Measurements from ENCODE around the gene CRYBG3. TPM values are rescaled to one million over a fixed set of nuclear protein-coding genes. Genes with fewer than 3 reads are reported as not detected.

The CRYBG3 gene
- polyA plus RNA-seq, 1 experiment, result 4.1 TPM

DNA sequence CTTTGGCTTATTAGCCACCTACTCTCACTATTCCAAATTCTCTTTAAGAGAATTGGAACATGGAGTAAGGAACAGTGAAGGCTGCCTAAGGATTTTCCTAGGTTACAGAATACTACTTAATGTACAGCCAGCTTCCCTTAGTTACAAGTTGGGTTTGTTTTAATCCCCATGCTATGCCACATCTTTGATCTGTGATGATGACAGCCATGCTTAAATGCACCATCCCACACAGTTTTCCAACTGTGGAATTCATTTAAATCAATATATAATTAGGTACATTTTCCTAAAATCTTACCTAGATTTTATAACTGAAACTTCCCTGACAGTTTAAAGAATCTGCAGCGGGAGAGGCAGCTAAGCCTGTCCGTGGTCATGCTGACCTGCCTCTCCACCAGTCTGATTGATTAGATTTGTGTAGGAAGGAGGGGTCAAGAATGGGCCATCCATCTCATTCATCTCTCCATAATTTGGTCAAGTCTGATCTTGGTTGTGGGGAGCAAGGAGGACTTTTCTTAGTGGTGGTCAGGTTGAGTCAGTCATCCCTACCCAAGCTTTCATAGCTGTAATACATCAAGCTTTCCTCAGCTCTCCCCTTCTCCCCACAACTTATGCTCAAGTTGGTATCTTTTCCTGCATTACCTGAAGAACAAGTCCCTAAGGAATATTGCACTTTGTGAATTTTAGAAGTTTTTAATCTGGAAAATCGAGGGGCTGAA lies 113.3 kb downstream of the CRYBG3 start:
- CTCF ChIA-PET, result interaction anchor here (0.9 to 1.4 kb wide), 2 partner anchors 113 to 138 kb away, joined by 3 to 4 read pairs; partner anchors contain the start of gene CRYBG3
- no peaks in the 10 kb centered on the region for H3K27me3 ChIP-seq (ENCODE audit: control insufficient read depth, insufficient read depth, low read length)
- H3K36me3 ChIP-seq (ENCODE audit: control insufficient read depth, insufficient read depth, low read length), result peaks cover 5% of the 10 kb centered on the region; the same call in 1 of the 2 replicates
- POLR2A ChIA-PET, result no interaction called here
- DNase-seq (ENCODE audit: low read depth), result no peak
- no peak overlapping the region for H3K4me3 ChIP-seq (ENCODE audit: low read depth, low read length)
- TF ChIP-seq, protein P1, sequence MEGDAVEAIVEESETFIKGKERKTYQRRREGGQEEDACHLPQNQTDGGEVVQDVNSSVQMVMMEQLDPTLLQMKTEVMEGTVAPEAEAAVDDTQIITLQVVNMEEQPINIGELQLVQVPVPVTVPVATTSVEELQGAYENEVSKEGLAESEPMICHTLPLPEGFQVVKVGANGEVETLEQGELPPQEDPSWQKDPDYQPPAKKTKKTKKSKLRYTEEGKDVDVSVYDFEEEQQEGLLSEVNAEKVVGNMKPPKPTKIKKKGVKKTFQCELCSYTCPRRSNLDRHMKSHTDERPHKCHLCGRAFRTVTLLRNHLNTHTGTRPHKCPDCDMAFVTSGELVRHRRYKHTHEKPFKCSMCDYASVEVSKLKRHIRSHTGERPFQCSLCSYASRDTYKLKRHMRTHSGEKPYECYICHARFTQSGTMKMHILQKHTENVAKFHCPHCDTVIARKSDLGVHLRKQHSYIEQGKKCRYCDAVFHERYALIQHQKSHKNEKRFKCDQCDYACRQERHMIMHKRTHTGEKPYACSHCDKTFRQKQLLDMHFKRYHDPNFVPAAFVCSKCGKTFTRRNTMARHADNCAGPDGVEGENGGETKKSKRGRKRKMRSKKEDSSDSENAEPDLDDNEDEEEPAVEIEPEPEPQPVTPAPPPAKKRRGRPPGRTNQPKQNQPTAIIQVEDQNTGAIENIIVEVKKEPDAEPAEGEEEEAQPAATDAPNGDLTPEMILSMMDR (IDR thresholded peaks at IDR 0.05; ENCODE audit: insufficient read depth, low read depth, low read length), result no peak

DNA sequence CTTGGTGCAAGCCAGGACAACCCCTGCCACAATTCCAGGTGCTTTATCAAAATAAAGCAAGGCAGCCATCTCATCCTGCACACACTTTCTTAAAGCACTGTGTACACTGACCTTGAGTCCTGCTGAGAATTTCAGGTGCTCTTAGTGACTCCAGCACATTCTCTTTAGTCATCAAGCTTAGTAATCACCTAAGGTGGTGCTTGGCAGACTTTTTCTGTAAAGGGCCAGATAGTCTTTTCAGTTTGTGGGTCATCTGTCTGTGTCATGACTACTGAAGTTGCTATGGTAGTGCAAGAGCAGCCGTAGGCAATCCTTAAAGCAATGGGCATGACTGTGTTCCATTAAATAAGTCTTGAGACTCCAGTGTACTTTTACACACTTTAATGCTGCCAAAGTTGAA lies 114.0 kb downstream of the CRYBG3 start:
- ChIA-PET POLR2A (no interaction called here), CTCF (no interaction called here)
- Histone ChIP-seq H3K36me3 (ENCODE audit: control insufficient read depth, insufficient read depth, low read length) (peaks cover 5% of the 10 kb centered on the region; the same call in 1 of the 2 replicates), H3K4me3 (ENCODE audit: low read depth, low read length) (no peak overlapping the region), H3K27me3 (ENCODE audit: control insufficient read depth, insufficient read depth, low read length) (no peaks in the 10 kb centered on the region)
- TF ChIP-seq, protein P1 (IDR thresholded peaks at IDR 0.05; ENCODE audit: insufficient read depth, low read depth, low read length), result no peak
- no peak for DNase-seq (ENCODE audit: low read depth)

DNA sequence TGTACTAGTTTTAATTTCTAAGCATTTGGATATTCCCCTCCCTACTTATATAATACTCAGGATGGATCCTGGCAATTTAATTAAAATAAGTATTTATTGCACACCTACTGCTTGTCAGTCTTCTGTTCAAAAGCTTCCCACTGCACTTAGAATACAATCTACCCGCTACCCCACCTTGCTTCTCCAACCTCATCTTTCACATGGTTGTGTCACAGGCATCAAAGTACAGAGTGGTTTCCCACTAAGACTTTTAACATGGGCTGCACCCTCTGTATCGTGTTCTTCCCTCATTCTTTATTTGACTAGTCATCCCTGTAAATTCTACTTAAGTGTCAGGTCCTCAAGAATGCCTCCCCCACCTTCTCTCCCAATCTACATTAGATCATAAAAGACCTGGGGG lies 115.4 kb downstream of the CRYBG3 start:
- peaks cover 5% of the 10 kb centered on the region; the same call in 1 of the 2 replicates for H3K36me3 ChIP-seq (ENCODE audit: control insufficient read depth, insufficient read depth, low read length)
- CTCF ChIA-PET, result no interaction called here
- H3K27me3 ChIP-seq (ENCODE audit: control insufficient read depth, insufficient read depth, low read length), result no peaks in the 10 kb centered on the region
- TF ChIP-seq, protein P1 (IDR thresholded peaks at IDR 0.05; ENCODE audit: insufficient read depth, low read depth, low read length), result no peak
- no peak overlapping the region for H3K4me3 ChIP-seq (ENCODE audit: low read depth, low read length)
- POLR2A ChIA-PET, result no interaction called here
- DNase-seq (ENCODE audit: low read depth), result no peak

DNA sequence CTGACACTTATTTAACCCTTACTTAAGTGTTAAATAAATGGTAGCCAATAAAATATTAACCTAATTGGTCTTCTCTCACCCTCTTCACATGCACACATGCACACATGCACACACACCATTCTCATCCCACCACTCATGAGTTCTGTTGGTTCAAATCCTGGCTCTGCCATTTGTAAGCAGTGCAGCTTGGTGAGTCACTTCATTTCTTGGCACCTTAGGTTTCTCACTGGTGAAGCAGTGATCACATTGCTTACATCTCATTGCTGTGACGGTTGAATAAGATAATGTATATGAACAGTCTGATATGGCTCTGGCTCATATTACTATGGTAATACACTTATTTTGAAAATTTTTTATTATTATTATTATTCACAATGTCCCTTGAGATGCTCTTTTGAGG lies 116.6 kb downstream of the CRYBG3 start:
- no peak overlapping the region for H3K4me3 ChIP-seq (ENCODE audit: low read depth, low read length)
- CTCF ChIA-PET, result interaction anchor here (1.2 kb wide), 1 partner anchor 146 kb away, joined by 4 read pairs; no protein-coding TSS in a partner anchor
- no peak for DNase-seq (ENCODE audit: low read depth)
- POLR2A ChIA-PET, result no interaction called here
- TF ChIP-seq, protein P1 (IDR thresholded peaks at IDR 0.05; ENCODE audit: insufficient read depth, low read depth, low read length), result no peak
- H3K27me3 ChIP-seq (ENCODE audit: control insufficient read depth, insufficient read depth, low read length), result no peaks in the 10 kb centered on the region
- H3K36me3 ChIP-seq (ENCODE audit: control insufficient read depth, insufficient read depth, low read length), result peaks cover 5% of the 10 kb centered on the region; the same call in 1 of the 2 replicates

DNA sequence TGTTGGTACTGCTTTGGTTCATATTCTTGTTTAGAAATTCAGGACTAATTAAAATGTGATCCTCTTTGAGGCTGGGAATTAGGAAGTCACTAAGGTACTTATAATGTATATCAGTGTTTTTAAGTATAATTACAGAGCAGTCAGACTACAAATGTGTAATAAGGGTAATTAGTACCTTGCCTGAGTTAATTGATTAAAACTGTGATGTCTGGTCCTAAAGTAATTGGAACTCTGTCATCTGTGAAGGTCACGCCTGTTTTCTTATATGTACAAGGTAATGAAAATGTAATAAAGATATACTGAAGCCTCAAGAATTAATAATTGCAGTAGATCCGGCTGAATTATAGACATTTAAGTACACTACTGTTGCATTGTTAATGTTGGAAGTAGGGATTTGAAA lies 117.6 kb downstream of the CRYBG3 start:
- CTCF ChIA-PET, result interaction anchor here (0.7 to 1.2 kb wide), 4 partner anchors 9 to 147 kb away, joined by 3 to 4 read pairs (median 3); no protein-coding TSS in a partner anchor
- Histone ChIP-seq H3K27me3 (ENCODE audit: control insufficient read depth, insufficient read depth, low read length) (no peaks in the 10 kb centered on the region), H3K4me3 (ENCODE audit: low read depth, low read length) (no peak overlapping the region), H3K36me3 (ENCODE audit: control insufficient read depth, insufficient read depth, low read length) (0 out of 2 replicates have a peak, but pooled peaks cover 2% of the 10 kb centered on the region)
- POLR2A ChIA-PET, result no interaction called here
- DNase-seq (ENCODE audit: low read depth), result no peak
- TF ChIP-seq, protein P1 (IDR thresholded peaks at IDR 0.05; ENCODE audit: insufficient read depth, low read depth, low read length), result no peak

All from BJ (cell line).